GM19099 (cell line): Measurements from ENCODE around the gene CAV2.

Source experiments
- POLR2A ChIP-seq: IDR thresholded peaks from 3 replicates; pipeline ENCODE4 v1.6.1; 2011; ENCODE audit warnings: low read depth; ENCODE audit not compliant: insufficient read length; ENCODE audit errors: extremely low read depth

CAV2 gene

GRCh38 chr7:116499168-116500077 is at the start of gene CAV2:
Gene CAV2, plus strand, starts transcription at chr7:116499738. Its CDS starts 44 bp downstream, at chr7:116499782.
- TF ChIP-seq POLR2A, result no peak

GRCh38 chr7:116449950-116450349 is 49.6 kb upstream of the CAV2 start:
- no peak for TF ChIP-seq POLR2A

- no peak for TF ChIP-seq POLR2A
Observed at GRCh38 chr7:116451957-116452729, 47.4 kb upstream of the CAV2 start.

- no peak for TF ChIP-seq POLR2A
Observed at GRCh38 chr7:116454377-116454776, 45.2 kb upstream of the CAV2 start.

- no peak for TF ChIP-seq POLR2A
Observed at GRCh38 chr7:116455009-116455408, 44.5 kb upstream of the CAV2 start.

GRCh38 chr7:116455499-116455898 is 44.0 kb upstream of the CAV2 start:
- no peak for TF ChIP-seq POLR2A

- no peak for TF ChIP-seq POLR2A
Observed at GRCh38 chr7:116461500-116461899, 38.0 kb upstream of the CAV2 start.

- no peak for TF ChIP-seq POLR2A
Observed at GRCh38 chr7:116463956-116464355, 35.6 kb upstream of the CAV2 start.

- TF ChIP-seq POLR2A, result no peak
Observed at GRCh38 chr7:116464375-116464774, 35.2 kb upstream of the CAV2 start.

GRCh38 chr7:116465125-116465524 is 34.4 kb upstream of the CAV2 start:
- TF ChIP-seq POLR2A, result no peak

- TF ChIP-seq POLR2A, result no peak
Observed at GRCh38 chr7:116468534-116468933, 31.0 kb upstream of the CAV2 start.

- TF ChIP-seq POLR2A, result no peak
Observed at GRCh38 chr7:116477625-116478024, 21.9 kb upstream of the CAV2 start.

GRCh38 chr7:116478834-116479233 is 20.7 kb upstream of the CAV2 start:
- no peak for TF ChIP-seq POLR2A

GRCh38 chr7:116483271-116483942 is 16.1 kb upstream of the CAV2 start:
- TF ChIP-seq POLR2A, result no peak

- TF ChIP-seq POLR2A, result no peak
Observed at GRCh38 chr7:116487907-116488521, 11.5 kb upstream of the CAV2 start.
